Effector memory CD4-positive, alpha-beta T cell (primary cell): ENCODE results near the gene IL17REL.

ENCODE experiments used
- DNase-seq, 3 donors: peaks; one replicate each; pipeline ENCODE4 v3.0.0-alpha.2; 2020
- H3K27ac ChIP-seq: 2 replicates; pipeline ENCODE4 v1.7.0; 2013; ENCODE audit warnings: mild to moderate bottlenecking, low read length, moderate library complexity; ENCODE audit not compliant: insufficient read depth, poor library complexity, severe bottlenecking
- H3K27me3 ChIP-seq: replicated peaks from 2 replicates; pipeline ENCODE4 v1.7.0; 2013; ENCODE audit warnings: mild to moderate bottlenecking, low read length; ENCODE audit not compliant: insufficient read depth, control insufficient read depth, poor library complexity, severe bottlenecking
- H3K36me3 ChIP-seq: 2 replicates; pipeline ENCODE4 v1.7.0; 2013; ENCODE audit warnings: mild to moderate bottlenecking, low read length, moderate library complexity; ENCODE audit not compliant: control insufficient read depth, insufficient read depth
- H3K4me1 ChIP-seq: 2 replicates; pipeline ENCODE4 v1.7.0; 2013; ENCODE audit warnings: low read length, mild to moderate bottlenecking; ENCODE audit not compliant: control insufficient read depth, insufficient read depth, poor library complexity, severe bottlenecking
- H3K4me3 ChIP-seq: 2 replicates; pipeline ENCODE4 v1.7.0; 2013; ENCODE audit warnings: low read length, low read depth, mild to moderate bottlenecking; ENCODE audit not compliant: insufficient read depth, poor library complexity, severe bottlenecking
- H3K9me3 ChIP-seq: 2 replicates; pipeline ENCODE4 v1.7.0; 2013; ENCODE audit warnings: mild to moderate bottlenecking, low read length, moderate library complexity; ENCODE audit not compliant: control insufficient read depth

IL17REL gene

DNA sequence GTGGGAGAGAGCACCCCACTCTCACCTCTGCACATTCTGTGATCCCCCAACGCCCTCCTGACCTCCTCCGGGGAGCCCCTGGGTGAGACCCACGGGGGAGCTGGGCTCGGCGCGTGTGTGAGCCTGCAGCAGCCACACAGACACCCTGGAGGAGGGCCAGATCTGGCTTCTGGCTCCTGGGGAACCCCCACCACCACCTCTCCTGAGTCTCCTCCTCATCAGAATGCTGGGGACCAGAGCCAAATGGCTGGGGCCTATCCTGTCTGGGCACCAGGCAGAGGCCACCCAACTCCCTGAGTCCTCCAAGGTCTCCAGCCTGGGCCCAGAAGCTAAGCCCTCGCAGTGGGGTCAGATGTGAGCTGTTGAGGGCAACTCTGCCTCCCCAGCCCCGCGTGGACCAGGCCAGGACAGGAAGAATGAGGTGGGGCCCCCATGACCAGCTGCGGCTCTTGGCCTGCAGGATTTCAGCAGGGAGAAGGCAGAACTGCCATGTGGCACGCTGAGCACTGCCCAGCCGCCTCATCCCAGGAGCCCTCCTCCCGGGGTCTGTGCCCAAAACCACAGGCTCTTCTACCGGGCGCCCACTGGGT lies 57.5 kb downstream of the IL17REL start:
- Histone ChIP-seq H3K27me3 (no peaks in the 10 kb centered on the region), H3K9me3 (no peaks in the 10 kb centered on the region), H3K4me3 (no peak overlapping the region), H3K4me1 (peaks cover 7% of the 10 kb centered on the region), H3K27ac (no peak overlapping the region), H3K36me3 (no peaks in the 10 kb centered on the region)
- DNase-seq, result no peak

DNA sequence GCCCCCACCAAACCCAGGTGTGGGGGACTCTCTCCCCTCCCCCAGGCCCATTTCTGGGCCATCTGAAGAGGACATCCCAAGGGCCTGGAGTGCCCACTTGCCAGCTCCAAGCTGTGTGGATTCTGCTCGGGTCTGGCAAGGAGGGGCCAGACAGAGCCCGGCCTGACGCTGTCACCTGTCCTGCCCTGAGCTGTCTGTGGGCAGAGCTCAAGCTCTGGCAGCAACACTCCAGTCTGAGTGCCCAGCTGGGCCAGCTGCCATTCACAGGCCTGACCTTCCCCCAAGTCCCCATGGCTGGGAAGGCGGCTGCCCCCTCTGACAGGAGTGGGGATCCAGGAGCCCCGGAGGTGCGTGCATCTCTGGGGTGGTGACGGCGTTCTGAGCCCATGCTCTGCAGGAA lies 58.2 kb downstream of the IL17REL start:
- Histone ChIP-seq H3K36me3 (no peaks in the 10 kb centered on the region), H3K27ac (no peak overlapping the region), H3K4me3 (no peak overlapping the region), H3K9me3 (no peaks in the 10 kb centered on the region), H3K27me3 (no peaks in the 10 kb centered on the region), H3K4me1 (no peaks in the 10 kb centered on the region)
- DNase-seq, result no peak

DNA sequence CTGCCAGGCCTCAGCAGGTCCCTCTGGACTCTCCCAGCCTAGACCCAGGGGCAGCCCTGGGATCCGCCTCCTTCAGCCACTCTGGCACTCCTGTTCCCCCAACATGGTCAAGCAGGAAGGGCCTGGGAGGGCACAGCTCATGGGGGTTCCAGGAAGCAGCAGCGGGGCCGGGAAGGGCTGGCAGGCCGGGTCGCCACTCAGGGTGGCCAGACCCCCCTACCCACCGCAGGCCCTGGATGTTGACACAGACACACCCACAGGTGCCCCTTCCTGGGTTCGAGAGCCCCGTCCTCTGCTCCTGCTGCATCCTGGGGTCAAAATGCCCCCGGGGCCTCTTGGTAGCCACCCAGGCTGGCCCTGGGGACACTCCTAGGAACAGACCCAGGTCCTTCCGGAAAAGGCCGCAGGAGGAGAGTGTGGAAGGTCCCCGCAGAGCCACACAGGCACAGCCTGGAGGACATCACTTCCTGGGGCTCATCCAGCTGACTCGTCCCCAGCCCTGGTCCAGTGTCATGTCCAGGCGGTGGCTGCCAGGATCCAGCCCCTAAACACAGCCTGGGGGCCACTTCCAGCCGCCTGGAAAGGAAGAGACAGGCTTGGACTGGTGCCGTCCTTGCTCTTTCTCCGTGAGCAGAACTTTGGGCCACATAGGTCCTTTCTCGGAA lies 58.8 kb downstream of the IL17REL start:
- no peak overlapping the region for H3K27ac ChIP-seq
- H3K27me3 ChIP-seq, result no peaks in the 10 kb centered on the region
- no peaks in the 10 kb centered on the region for H3K36me3 ChIP-seq
- H3K4me3 ChIP-seq, result no peak overlapping the region
- H3K4me1 ChIP-seq, result no peaks in the 10 kb centered on the region
- no peaks in the 10 kb centered on the region for H3K9me3 ChIP-seq
- no peak for DNase-seq

DNA sequence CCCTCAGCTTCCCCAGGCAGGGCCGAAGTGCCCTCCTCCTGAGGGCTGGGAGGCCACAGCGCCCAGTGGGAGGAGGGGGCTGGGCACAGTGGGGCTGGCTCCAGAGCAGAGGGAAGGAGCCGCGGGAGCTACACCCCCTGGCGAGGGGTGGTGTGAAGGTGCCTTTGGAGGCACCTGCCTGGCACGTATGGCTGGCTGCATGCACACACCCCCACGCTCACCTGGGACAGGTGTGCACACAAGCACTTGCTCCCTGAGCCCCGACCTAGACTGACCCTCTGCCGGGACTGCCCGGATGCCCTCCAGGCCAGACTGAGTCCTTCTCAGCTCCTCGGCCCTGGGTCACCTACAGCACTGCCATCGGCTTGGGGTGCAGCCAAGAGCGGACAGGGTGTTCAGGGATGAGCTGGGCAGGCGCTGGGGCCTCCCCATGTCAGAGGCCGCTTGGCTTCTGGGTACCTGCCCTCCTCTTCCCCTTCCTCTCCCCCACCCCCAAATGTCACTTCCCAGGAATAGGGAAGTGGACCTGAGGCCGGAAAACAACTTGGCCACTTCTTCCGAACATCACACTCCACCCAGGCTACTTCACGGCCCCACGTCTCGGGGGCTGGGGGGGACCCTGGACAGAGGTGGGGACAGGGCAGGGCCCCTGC lies 59.4 kb downstream of the IL17REL start:
- DNase-seq, result no peak
- H3K27ac ChIP-seq, result no peak overlapping the region
- H3K4me3 ChIP-seq, result no peak overlapping the region
- H3K27me3 ChIP-seq, result no peaks in the 10 kb centered on the region
- no peaks in the 10 kb centered on the region for H3K9me3 ChIP-seq
- no peaks in the 10 kb centered on the region for H3K36me3 ChIP-seq
- no peaks in the 10 kb centered on the region for H3K4me1 ChIP-seq

DNA sequence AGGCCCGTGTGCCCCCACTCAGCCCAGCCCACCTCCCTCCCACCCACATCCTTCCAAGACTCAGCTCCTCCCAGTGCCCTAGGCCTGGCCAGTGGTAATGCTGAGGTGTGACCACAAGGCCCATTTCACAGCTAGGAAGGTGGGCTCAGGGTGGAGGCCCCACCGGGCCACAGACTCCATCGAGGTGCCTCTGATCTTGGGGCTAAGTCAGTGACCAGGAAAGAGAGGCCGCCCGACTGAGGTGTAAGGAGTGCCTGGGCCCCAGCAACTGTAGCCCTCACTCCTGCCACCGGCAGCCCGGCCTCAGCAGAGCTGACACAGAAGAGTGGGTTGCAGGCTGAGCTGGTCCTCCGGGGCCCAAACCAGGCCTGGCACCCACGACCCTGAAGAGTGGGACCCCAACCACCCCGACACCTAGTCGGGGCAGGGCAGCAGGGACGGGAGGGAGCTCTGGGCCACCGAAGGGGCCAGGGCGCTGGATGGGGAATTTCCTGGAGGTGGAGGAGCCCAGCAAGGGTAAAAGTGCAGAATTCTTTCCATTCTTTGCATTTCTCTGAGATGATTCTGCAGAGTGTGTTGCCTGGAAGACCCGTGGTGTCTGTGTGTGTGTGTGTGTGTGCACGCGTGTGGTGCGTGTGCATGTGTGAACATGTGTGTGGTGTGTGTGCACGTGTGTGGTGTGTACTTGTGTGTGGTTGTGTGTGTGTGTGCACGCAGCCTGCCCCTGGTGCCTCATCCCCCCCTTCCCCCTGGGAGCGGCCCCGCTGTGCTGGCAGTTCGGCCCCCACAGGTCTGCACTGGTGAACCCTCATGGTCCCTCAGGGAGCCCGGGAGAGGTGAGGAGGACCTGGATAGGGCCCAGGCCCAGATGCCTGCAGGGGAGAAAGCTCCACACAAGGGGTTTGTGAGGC lies 60.3 kb downstream of the IL17REL start:
- Histone ChIP-seq H3K27me3 (no peaks in the 10 kb centered on the region), H3K9me3 (no peaks in the 10 kb centered on the region), H3K4me3 (no peak overlapping the region), H3K36me3 (no peaks in the 10 kb centered on the region), H3K4me1 (no peaks in the 10 kb centered on the region), H3K27ac (no peak overlapping the region)
- no peak for DNase-seq

DNA sequence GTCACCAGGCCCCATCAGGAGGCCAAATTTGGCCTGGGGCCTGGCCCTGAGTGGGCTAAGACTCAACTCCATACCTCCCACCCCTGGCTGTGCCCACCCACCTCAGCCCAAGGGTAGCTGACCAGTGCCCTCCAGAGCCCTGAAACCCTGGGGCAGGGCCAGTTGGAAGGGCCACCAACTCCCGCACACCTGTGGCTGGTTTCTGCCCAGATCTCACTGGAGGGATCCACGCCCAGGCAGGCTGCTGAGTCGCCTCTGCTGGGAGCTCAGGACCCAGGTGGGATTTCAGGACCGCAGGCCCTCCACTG lies 60.9 kb downstream of the IL17REL start:
- Histone ChIP-seq H3K27me3 (no peaks in the 10 kb centered on the region), H3K4me3 (no peak overlapping the region), H3K36me3 (no peaks in the 10 kb centered on the region), H3K9me3 (no peaks in the 10 kb centered on the region), H3K27ac (no peak overlapping the region), H3K4me1 (no peaks in the 10 kb centered on the region)
- DNase-seq, result no peak

DNA sequence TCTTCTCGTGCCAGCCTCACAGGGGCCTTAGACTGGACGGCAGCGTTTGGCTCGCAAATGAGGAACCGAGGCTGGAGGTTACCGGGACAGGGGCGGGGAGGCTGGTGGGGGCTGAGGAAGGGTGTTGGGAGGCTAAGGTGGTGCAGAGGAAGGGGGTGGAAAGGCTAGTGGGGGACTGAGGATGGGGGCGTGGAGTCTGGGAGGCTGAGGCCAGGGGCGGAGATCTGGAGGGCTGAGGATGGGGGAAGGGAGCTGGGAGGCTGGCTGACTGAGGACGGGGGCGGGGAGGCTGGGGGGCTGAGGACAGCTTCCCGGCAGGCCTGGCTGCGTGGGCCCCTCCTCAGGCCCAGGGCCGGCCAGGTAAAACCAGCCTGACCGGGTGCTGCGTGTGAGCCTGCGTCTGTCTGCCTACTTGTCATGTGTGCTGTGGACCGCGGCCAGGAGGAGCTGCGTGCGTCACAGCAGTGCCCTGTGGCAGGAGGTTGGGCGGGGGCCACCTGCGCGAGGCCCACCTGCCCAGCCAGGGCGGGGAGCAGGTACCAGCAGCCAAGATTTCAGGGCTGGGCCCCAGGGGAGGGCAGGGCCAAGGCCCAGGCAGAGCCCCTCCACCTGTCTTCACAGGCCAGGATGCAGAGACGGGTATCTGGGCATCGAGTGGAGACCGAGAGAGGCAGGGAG lies 61.4 kb downstream of the IL17REL start:
- H3K4me3 ChIP-seq, result no peak overlapping the region
- H3K27ac ChIP-seq, result no peak overlapping the region
- H3K36me3 ChIP-seq, result no peaks in the 10 kb centered on the region
- no peaks in the 10 kb centered on the region for H3K4me1 ChIP-seq
- H3K9me3 ChIP-seq, result no peaks in the 10 kb centered on the region
- DNase-seq, result no peak
- no peaks in the 10 kb centered on the region for H3K27me3 ChIP-seq

DNA sequence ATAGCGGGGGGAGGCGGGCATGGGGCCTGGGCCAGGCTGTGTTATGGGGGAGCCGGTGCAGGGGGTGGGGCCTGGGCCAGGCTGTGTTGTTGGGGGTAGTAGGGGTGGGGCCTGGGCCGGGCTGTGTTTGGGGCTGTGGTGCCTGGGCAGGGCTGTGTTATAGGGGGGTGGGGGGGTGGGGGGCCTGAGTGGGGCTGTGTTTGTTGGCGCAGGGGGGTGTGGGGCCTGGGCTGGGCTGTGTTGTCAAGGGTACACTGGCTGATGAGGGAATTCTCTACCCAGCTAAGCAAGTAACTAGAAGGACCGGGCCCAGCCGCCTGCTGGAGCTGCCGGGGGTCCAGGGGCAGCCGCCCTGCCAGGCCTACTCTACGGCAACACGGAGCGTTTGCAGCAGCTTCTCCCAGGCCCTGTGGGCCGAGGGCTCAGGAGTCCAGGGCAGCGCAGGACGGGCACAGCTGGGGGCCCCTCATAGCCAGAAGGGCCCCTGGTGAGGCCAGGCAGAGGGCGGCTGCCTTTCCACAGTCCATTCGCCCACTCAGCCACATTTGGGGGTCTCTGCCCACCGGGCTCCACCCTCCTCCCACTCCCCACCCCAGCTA lies 62.1 kb downstream of the IL17REL start:
- H3K4me1 ChIP-seq, result peaks cover 6% of the 10 kb centered on the region
- H3K27ac ChIP-seq, result no peak overlapping the region
- H3K4me3 ChIP-seq, result no peak overlapping the region

DNA sequence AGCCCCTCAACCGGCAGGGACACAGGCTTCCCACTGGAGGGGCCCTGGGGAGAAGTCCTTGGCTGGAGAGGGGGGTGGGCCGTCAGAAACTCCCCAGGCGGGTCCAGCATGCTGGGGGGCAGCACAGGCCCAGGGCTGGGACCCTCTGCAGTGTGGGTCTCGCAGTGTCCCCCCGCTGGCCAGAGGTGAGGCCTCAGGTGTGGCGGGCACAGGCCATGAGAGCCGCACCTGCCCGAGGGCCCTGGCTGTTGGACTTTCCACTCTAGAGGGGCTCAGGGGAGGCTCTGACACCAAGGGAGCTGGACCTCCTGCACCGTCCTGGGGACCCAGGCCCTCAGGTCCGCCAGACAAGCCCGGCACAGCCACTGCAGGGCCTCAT lies 62.7 kb downstream of the IL17REL start:
- DNase-seq, result no peak
- Histone ChIP-seq H3K4me3 (no peak overlapping the region), H3K27me3 (no peaks in the 10 kb centered on the region), H3K4me1 (peaks cover 7% of the 10 kb centered on the region), H3K27ac (no peak overlapping the region), H3K36me3 (no peaks in the 10 kb centered on the region), H3K9me3 (no peaks in the 10 kb centered on the region)

More for the DNA sequence above, 62.1 kb downstream of the IL17REL start:
- H3K36me3 ChIP-seq, result no peaks in the 10 kb centered on the region
- H3K27me3 ChIP-seq, result no peaks in the 10 kb centered on the region
- H3K9me3 ChIP-seq, result no peaks in the 10 kb centered on the region
- no peak for DNase-seq
